Panc1 (cell line): ENCODE measurements around the gene RAB3IL1. TPM values are rescaled to one million over a fixed set of nuclear protein-coding genes. Genes with fewer than 3 reads are reported as not detected.

ENCODE experiments used
- ATAC-seq: fragments of 200-7000 bp; cut with Tn5 transposase; 2 replicates; pipeline ENCODE4 v1.9.1; 2020; ENCODE audit warnings: mild to moderate bottlenecking, moderate library complexity
- BruUV-seq: library from RNA; stranded (reverse); fragments of 400-500 nt; replicated peaks from 2 replicates; lab custom pipeline; 2021; lab: Mats Ljungman, UMichigan
- CTCF ChIA-PET: fragments of 300-600 bp; sonication (Branson Sonifier 250); formaldehyde crosslinking; loops from one replicate; lab custom pipeline; 2022; ENCODE audit warnings: antibody characterized with exemption; lab: Charles Lee
- POLR2A ChIA-PET: fragments of 300-600 bp; sonication (Branson Sonifier 250); formaldehyde crosslinking; loops from one replicate; lab custom pipeline; 2022; ENCODE audit warnings: antibody characterized with exemption; lab: Charles Lee
- DNase-seq: peaks from one replicate; pipeline ENCODE4 v3.0.0-alpha.2; 2010; ENCODE audit warnings: low read depth, low spot score
- H3K27ac ChIP-seq: 2 replicates; pipeline ENCODE4 v1.5.1; 2011; ENCODE audit warnings: mild to moderate bottlenecking, low read length, inconsistent platforms
- H3K27me3 ChIP-seq: fragments of 200-500 bp; sonication (Bioruptor generic); 2 replicates; pipeline ENCODE4 v1.6.0; 2014; ENCODE audit warnings: low read length, inconsistent platforms; ENCODE audit not compliant: control insufficient read depth, insufficient read depth
- H3K36me3 ChIP-seq: fragments of 200-500 bp; sonication (Bioruptor generic); 2 replicates; pipeline ENCODE4 v1.5.1; 2014; ENCODE audit warnings: inconsistent platforms, mild to moderate bottlenecking, low read length, moderate library complexity; ENCODE audit not compliant: control insufficient read depth, insufficient read depth
- H3K4me1 ChIP-seq: 2 replicates; pipeline ENCODE4 v1.5.1; 2011; ENCODE audit warnings: inconsistent platforms, mild to moderate bottlenecking, low read length, moderate library complexity; ENCODE audit not compliant: control insufficient read depth, insufficient read depth
- H3K4me3 ChIP-seq, 2 experiments: 2 replicates each; pipeline ENCODE4 v1.5.1; 2011 to 2012; ENCODE audit warnings: low read depth in 2 of 2, low read length in 2 of 2, mild to moderate bottlenecking in 2 of 2, inconsistent platforms in 1 of 2, moderate library complexity in 1 of 2
- H3K9me3 ChIP-seq: fragments of 200-500 bp; sonication (Bioruptor generic); 2 replicates; pipeline ENCODE4 v1.5.1; 2014; ENCODE audit warnings: low read depth, mild to moderate bottlenecking, inconsistent platforms, low read length, moderate library complexity; ENCODE audit not compliant: control insufficient read depth, insufficient read depth
- POLR2AphosphoS5 ChIP-seq: IDR thresholded peaks from 2 replicates; pipeline ENCODE4 v1.6.1; 2012; ENCODE audit warnings: mild to moderate bottlenecking, low read depth, low read length, moderate library complexity
- REST ChIP-seq, 2 experiments: IDR thresholded peaks; 2 replicates each; pipeline ENCODE4 v1.6.1; 2011 to 2012; ENCODE audit warnings: low read depth in 2 of 2, control low read depth in 1 of 2, low read length in 1 of 2, mild to moderate bottlenecking in 1 of 2, moderate library complexity in 1 of 2; ENCODE audit not compliant: insufficient read depth in 1 of 2
- SIN3A ChIP-seq: IDR thresholded peaks from 2 replicates; pipeline ENCODE4 v1.6.1; 2012; ENCODE audit warnings: low read depth, mild to moderate bottlenecking, low read length, moderate library complexity, borderline replicate concordance; ENCODE audit not compliant: insufficient read depth
- TCF7L2 ChIP-seq: IDR thresholded peaks from 2 replicates; pipeline ENCODE4 v1.6.1; 2011; ENCODE audit warnings: mild to moderate bottlenecking, low read depth, low read length, inconsistent platforms
- in situ Hi-C: cut with HindIII; loops from 2 replicates; pipeline ENCODE4 v1.10.0; 2016; ENCODE audit warnings: low sequenced_read_pairs, low pct_unique_long_range_greater_than_20kb
- intact Hi-C: fragments of 100-400 bp; cut with micrococcal nuclease; formaldehyde crosslinking; loops from one replicate; pipeline ENCODE4 v1.10.0; 2022; ENCODE audit not compliant: unreplicated experiment
- total RNA-seq: library from RNA; stranded (reverse); gene quantifications from one replicate; pipeline ENCODE4 v1.2.1, GENCODE V29; 2021; ENCODE audit not compliant: unreplicated experiment

The RAB3IL1 gene
- total RNA-seq, 1 experiment from 2014 or later, result 8.9 TPM

GRCh38 chr11:61910187-61911127 is 6.9 kb downstream of the RAB3IL1 start:
- in situ Hi-C loops (no loop called here), intact Hi-C loops (loop anchor here (5.0 kb wide), 1 partner anchor 37 kb away; no protein-coding TSS in a partner anchor)
- no peak for TF ChIP-seq SIN3A
- TF ChIP-seq REST (IDR thresholded peaks at IDR 0.05; ENCODE audit: insufficient read depth in 1 of 2, low read depth in 2 of 2, low read length in 1 of 2), result no peak
- TF ChIP-seq TCF7L2, result no peak
- Histone ChIP-seq H3K27ac (no peak overlapping the region), H3K4me3 (no peak overlapping the region), H3K9me3 (no peaks in the 10 kb centered on the region), H3K4me1 (no peaks in the 10 kb centered on the region), H3K36me3 (no peaks in the 10 kb centered on the region), H3K27me3 (no peaks in the 10 kb centered on the region)
- no TSS peak for BruUV-seq
- DNase-seq (no peak), ATAC-seq (no peak)
- POLR2A ChIA-PET, result interaction anchor here (0.5 kb wide), 1 partner anchor 165 kb away, joined by 3 read pairs; no protein-coding TSS in a partner anchor
- CTCF ChIA-PET, result interaction anchor here (1.3 kb wide), 1 partner anchor 172 kb away, joined by 3 read pairs; no protein-coding TSS in a partner anchor

- DNase-seq, result no peak
- intact Hi-C loops, result no loop called here
- TF ChIP-seq POLR2AphosphoS5, result no peak
- H3K27ac ChIP-seq, result no peak overlapping the region
- ChIA-PET CTCF (interaction anchor here (0.6 to 1.0 kb wide), 2 partner anchors 10 to 39 kb away, joined by 4 to 5 read pairs; no protein-coding TSS in a partner anchor), POLR2A (interaction anchor here (0.6 kb wide), 1 partner anchor 173 kb away, joined by 19 read pairs; no protein-coding TSS in a partner anchor)
- H3K9me3 ChIP-seq, result no peaks in the 10 kb centered on the region
- BruUV-seq, result no TSS peak
- no peaks in the 10 kb centered on the region for H3K4me1 ChIP-seq
- ATAC-seq, result no peak
- H3K4me3 ChIP-seq, result no peak overlapping the region
- no peaks in the 10 kb centered on the region for H3K36me3 ChIP-seq
- no peaks in the 10 kb centered on the region for H3K27me3 ChIP-seq
- in situ Hi-C loops, result no loop called here
Observed at GRCh38 chr11:61908730-61909316, 8.5 kb downstream of the RAB3IL1 start.
